ENCODE data around the gene PDE4D.

The PDE4D gene

GRCh38 chr5:59731809-59732208 lies 161.7 kb downstream of the PDE4D start:
- DNase-seq = no peak

- DNase-seq = no peak
These were observed 163.7 kb downstream of the PDE4D start for GRCh38 chr5:59729820-59730219.

DNA sequence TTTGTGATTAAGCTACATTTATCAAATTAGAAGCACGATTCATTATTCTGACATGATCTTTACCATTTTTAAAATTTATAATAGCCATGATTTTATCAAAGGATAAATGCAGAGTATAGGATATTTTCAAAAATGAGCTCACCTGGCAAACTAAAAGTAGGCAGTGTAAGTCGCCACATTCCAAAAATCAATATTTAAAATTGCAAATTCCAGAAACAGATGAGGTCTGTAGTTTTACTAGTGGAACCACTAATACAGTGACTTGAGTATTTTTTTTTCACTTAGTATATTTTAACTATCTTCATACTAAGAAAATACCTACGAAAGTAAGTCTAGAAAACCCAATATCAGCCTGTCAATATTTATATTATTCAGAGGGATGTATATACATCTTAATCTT lies 164.2 kb downstream of the PDE4D start:
- DNase-seq = no peak

DNA sequence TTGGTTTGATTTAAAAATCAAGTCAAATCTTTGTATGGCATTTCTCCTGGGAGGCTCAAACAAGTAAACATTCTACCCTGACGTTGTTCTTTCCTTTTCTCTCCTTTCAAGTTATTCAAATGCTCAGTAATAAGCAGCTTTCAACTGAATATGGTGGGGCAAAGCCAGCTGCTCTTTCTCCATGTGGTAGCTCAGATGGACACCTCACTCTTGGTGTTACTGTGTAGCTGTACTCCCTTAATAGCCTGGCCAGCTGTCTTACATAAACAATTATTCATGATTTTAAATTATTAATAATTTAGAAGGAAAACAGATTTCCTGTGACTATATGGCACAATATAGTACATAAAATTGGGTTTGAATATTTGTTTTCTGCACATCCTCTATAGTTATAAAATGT lies 165.2 kb downstream of the PDE4D start:
- DNase-seq = no peak

DNA sequence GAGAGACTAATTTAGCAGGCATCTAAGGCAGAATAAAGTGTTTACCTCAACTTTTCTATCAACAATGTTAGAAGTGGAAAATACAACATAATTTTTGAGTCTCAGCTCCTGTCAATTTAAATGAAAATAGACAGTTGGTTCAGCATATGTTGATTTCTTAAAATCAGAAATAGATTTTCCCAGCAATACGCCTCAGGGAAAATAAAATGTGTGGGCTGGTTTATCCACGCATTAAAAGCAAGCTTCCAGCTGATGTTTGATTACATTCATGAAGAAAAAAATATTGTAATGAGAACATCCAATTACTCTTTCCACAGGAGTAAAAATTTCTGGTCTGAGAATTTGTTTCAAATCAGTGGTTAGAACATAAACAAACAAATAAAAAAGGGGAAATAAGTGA lies 166.3 kb downstream of the PDE4D start:
- no peak for DNase-seq

- DNase-seq = no peak
These were observed 168.1 kb downstream of the PDE4D start for GRCh38 chr5:59725392-59725767.

GRCh38 chr5:59724482-59725391 lies 168.8 kb downstream of the PDE4D start:
- DNase-seq = no peak

DNA sequence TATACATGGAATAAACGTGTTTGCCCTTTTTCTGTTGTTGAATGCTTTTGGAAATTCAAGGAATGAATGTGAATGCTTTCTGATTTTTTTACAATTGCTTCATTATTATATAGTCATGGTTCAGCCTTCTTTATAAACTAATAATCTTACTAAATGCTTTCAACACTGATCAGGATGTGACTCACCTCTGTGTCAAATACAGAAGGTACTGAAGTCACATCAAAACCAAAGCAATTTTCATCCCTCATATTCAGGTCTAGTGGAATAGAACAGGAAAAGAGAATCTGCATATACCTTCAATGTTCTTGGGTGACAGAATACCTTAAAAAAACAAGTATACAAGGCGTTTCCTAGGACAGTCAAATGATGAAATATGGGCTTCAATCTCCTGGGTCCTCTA lies 170.7 kb downstream of the PDE4D start:
- no peak for DNase-seq

DNA sequence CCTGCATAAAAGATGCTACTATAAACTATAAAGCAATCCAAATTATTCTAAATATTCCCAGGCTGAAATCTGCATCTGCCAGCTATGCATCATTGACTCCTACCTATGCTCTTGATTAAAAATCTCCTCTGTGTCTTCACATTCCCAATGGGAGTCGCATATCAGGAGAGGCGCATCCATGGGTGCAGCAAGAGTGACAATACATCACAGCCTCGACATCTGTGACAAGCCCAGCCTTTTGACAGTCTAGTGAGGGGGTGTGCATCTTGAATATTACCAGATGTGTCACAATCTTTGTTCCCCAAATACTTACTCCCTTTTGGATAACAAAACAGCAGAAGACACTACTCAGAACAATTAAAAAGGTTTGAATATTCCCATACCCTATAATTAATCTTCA lies 171.8 kb downstream of the PDE4D start:
- no peak for DNase-seq

- no peak for DNase-seq
These were observed 173.5 kb downstream of the PDE4D start for GRCh38 chr5:59720063-59720462.

DNA sequence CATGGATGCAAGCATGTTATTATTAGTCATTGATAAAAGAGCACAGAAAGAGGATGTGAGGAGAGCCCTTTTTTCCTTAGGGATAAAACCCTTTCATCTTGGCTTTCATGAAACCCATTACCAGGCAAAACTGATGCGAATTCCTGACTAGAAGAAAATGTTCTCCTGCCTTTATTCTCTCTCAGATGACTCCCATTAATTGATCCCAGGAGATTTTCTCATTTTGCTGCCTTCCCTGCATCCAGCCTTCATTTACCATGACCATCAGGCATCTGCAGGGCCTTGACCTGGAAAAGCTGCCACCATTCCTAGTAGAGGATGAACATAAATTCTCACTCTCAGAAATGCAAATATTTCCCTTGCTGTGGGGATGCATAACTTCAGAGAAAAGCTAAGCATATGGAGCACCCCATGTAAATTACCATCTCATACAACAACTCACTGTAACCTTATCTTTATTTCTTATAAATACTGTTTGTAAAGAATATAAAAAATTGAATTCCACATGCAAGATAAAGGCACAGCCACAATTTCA lies 176.5 kb downstream of the PDE4D start:
- no peak for DNase-seq

- DNase-seq = no peak
These were observed 177.5 kb downstream of the PDE4D start for GRCh38 chr5:59716029-59716428.

DNA sequence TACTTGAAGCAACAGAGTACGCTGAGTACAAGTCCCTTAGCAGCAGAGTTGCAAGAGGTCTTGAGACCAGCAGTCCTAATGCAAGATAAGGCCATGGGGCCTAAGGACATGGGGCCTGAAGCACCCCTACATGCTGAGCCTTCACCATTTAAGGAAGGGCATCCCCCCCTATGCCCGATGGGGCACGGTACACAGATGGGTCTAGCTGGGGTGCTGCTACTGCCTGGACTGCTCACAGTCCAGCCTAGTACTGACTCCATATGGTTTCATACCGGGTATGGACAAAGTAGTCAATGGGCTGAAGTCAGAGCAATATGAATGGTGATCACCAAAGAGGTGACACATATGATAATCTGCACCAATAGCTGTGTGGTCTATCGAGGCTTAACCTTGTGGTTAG lies 178.3 kb downstream of the PDE4D start:
- no peak for DNase-seq

DNA sequence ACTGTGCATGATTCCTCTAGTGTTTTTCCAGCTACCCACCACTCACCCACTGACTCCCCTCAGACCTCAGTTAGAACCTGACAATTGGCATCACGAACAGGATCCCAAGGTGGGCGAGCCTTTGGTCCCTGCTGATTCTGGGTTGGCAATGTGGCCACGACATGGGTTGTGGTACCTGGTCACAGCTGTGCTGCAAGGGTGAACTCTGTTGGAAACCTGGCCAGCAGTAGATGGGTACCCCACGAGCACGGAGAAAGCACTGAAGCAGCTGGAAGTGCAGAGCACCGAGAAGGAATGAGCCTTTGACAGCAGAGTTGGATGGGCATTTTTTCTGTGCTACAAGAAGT lies 180.1 kb downstream of the PDE4D start:
- no peak for DNase-seq

GRCh38 chr5:59712836-59713497 lies 180.6 kb downstream of the PDE4D start:
- DNase-seq = no peak

- DNase-seq = no peak
These were observed 182.2 kb downstream of the PDE4D start for GRCh38 chr5:59711310-59711709.

DNA sequence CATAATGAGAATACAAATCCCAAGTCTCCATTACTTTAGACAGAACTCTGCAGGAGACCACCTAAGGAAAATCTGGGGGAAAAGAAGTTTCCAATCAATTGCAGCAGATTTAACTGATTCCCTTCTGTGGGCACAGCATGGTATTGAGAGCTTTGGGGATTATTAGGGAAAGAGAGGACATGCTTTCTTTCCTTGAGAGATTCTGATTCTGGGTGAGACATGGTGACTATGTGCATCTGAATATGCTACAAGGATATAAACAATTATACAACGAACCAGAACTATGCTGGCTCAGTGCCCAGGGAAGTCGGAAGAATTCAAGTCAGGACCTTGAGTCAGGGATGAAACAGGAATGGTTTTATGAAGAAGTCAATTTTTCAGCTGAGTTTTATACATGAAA lies 183.7 kb downstream of the PDE4D start:
- no peak for DNase-seq

GRCh38 chr5:59709346-59709821 lies 184.1 kb downstream of the PDE4D start:
- DNase-seq = no peak

- DNase-seq = peak; percentile 71
These were observed 188.6 kb downstream of the PDE4D start for GRCh38 chr5:59704936-59705335.

DNA sequence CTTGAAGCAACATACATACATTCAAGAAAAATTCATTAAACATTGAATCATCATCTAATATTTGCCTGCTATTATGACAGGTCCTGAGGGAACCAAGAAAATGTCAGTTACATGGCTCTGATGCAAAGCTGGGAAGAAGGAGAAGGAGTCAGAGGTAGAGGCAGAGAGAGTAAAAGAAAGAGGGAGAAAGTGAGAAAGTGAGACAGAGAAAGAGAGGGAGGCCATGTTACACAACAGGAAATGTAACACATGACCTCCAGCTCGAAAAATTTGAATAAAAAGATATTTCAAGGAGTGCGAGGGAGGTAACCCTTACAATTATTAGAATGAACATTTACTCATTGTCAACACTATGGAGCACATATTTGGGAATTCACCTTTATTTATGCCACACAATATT lies 189.7 kb downstream of the PDE4D start:
- DNase-seq = no peak

DNA sequence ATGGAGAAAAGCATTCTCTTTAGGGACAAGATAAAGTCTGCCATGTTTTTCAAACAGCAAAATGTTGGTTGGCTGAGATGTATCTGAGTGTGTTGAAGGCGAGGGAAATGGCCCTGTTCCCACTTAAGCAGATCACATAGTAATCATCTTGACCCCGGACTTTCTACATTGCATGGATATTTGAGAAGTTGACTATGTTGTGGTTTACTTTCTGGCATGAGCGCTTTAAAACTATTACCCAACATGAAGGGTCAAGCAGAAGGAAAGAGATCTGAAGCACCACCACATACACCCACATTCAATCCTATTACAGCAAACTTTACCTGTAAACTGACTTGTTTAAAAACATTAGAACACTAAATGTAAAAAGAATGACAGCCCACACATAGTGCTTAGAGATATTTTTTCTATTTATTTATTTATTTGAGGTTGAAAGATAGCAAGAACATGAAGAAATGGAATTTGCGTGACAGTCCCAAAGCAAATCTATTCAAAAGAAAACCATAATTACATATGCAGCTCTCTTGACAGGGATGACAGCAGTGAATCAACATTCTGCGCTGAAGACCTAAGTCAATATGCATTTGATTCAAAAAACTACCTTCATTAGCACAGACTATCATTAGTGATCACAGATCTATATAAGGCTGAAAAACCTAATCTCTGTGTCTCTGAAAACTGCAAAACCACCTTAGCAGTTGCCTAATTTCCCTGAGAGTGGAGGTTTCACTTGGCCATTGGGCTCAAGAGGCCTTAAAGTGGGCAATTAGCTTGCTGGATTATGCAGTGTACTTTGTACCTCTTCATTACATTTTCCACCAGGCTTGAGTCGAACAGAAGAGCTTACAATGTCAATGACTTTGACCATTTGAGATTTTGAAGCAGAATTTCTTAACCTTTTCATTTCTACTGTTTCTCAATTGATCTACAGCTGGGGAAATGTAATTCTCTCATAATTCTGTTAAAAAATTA lies 195.0 kb downstream of the PDE4D start:
- DNase-seq = peak; percentile 15

DNA sequence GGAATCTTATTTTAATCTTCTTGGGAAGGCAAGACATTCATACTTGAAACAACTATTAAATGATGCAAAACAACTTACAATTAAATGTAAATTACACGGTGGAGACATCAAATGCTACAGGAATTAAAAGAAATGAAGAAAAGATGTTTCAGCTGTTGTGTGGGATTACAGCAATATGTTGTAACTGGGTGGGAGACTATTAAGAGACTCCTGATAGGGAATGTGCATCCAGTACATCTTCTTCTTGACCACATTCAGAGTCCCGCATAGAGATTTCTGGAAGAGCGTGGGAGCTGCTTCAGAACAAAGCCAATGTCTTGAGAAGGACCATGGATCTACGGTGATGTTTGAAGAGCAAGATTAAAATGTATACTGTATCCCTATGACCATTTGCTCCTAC lies 199.1 kb downstream of the PDE4D start:
- DNase-seq = no peak
